Fibroblast of skin of abdomen (primary cell): ENCODE measurements around the gene ATP5F1D.

Source experiments
- DNase-seq: peaks from one replicate; pipeline ENCODE4 v3.0.0-alpha.2; 2013

The ATP5F1D gene

DNA sequence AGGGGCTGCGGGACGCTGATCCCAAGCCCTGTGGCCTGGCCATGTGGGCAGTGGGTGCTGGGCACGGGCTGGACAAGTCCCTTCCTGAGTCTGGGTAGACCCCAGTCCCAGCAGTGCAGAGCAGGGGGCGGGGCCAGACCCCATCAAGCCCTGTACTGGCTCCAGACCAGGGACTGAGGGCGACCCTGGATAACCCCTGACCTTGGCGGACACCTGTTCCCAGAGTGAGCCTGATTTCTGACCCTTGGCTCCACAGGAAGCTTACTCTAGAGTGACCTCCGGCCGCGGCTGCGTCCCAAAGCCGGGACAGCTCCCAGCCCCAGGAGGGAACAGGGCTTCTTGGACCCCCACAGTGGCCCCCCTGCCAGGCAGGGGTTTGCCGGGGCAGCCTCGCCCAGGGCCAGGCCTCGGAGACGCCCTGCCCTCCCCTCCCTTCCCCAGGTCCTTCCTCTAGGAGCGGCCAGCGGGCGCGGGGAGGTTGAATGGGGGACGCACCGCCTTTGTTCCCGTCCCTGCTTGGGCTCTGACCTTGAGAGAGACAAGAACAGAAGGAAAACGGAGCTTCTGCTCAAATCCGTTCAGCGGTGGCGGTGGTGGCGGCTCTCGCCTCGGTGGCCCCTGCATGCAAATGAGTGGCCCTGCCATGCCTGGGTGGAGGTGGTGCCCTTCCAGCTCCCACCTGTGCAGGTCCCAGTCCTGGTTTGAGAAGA lies 41.8 kb downstream of the ATP5F1D start:
- no peak for DNase-seq

- no peak for DNase-seq
Observed at GRCh38 chr19:1283917-1284292, 42.4 kb downstream of the ATP5F1D start.

GRCh38 chr19:1284293-1284978 lies 42.9 kb downstream of the ATP5F1D start:
- DNase-seq, result no peak

DNA sequence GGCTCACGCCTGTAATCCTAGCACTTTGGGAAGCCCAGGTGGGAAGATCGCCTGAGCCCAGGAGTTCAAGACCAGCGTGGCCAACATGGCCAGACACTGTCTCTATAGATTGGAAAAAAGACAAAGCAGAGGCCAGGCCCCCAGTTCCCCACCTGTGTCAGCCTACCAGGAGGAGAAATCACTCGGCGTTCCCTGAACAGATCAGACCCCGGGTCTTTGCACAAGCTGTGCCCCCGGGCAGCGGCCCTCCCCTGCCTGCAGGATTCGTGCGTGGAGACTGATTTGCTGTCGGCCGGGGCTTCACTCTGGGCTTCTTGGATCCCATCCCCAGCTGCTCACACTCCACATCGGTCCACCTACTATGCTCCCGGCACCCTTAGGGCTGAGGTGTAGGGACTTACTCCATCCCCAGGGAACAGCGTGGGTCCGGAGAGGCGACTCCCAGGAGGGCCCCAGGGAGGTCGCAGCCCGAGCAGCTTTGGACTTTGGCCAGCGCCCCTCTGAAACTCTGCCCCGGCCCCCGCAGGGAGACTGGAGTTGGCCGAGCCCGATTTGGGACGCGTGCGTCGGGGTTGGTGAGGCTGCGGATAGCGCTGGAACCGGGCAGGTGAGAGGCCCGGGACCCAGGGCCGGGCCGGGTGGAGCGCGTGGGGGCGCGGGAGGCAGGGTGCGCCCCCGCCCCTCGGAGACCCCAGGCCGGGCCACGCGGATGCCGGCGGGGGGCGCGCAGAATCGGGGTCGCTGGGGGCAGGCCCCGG lies 43.6 kb downstream of the ATP5F1D start:
- no peak for DNase-seq

GRCh38 chr19:1285737-1286360 lies 44.3 kb downstream of the ATP5F1D start, which contains the start of gene EFNA2:
EFNA2 (plus strand) TSS chr19:1285873; CDS start chr19:1286169, 296 bp downstream.
- DNase-seq, result no peak

GRCh38 chr19:1286487-1287353 lies 45.2 kb downstream of the ATP5F1D start:
- no peak for DNase-seq

GRCh38 chr19:1287354-1288225 lies 46.0 kb downstream of the ATP5F1D start:
- no peak for DNase-seq

DNA sequence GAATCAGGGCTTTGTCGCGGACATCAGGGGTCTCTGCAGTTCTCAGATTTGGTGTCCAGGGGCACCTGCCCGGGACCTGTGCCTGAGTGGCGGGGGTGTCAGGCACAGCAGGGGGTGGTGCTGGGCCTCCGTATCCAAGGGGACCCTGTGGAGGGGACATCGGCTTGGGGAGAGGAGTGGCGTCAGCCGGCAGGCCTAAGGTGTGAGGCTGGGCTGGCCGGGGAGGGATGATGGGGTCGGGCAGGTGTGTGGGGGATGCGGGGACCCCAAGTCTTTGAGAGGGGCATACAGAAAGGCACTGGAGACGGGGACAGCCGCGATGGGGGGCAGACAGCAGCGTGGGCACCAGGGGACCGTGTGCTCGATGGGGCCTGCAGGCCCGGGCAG lies 46.7 kb downstream of the ATP5F1D start:
- DNase-seq, result no peak

- no peak for DNase-seq
Observed at GRCh38 chr19:1288833-1289685, 47.5 kb downstream of the ATP5F1D start.

DNA sequence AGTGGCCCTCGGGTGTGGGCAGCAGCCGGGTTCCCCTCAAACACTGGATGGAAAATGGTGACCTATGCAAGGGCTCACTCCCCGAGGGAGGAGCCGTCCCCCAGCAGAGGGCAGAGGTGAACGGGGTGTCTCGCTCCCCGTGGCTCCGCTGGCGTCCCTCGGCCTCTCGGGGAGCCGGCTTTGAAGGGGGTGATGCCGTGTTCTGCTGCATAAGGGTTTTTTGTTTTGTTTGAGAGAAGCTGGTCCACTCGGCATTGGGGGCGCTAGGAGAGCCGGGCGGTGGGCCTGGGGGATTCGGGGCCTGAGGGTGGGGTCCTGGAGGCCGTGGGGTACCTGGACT lies 48.1 kb downstream of the ATP5F1D start:
- no peak for DNase-seq

DNA sequence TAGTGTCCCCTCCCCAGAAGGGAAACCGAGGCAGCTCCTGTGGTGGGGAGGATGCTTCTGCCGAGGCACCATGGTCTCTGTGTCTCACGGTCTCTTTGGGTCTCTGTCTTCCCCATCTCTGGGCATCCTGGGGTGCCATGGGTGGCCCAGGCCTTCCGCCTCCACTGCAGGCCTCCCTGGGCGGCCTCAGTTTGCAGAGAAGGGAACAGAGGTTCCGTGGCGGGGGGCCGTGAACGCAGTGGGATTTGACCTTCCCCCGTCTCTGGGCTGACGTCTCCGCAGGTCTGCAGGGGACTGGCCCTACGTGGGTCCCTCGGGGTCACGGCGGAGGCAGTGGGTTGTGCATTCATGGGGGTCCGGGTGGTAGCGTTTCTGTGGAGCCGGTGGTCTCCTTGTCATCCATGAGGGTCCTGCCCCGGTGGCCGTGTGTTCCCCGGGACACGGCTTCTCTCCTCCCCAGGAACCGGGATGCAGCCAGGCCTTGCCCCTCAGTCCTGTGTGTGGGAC lies 48.7 kb downstream of the ATP5F1D start:
- no peak for DNase-seq

DNA sequence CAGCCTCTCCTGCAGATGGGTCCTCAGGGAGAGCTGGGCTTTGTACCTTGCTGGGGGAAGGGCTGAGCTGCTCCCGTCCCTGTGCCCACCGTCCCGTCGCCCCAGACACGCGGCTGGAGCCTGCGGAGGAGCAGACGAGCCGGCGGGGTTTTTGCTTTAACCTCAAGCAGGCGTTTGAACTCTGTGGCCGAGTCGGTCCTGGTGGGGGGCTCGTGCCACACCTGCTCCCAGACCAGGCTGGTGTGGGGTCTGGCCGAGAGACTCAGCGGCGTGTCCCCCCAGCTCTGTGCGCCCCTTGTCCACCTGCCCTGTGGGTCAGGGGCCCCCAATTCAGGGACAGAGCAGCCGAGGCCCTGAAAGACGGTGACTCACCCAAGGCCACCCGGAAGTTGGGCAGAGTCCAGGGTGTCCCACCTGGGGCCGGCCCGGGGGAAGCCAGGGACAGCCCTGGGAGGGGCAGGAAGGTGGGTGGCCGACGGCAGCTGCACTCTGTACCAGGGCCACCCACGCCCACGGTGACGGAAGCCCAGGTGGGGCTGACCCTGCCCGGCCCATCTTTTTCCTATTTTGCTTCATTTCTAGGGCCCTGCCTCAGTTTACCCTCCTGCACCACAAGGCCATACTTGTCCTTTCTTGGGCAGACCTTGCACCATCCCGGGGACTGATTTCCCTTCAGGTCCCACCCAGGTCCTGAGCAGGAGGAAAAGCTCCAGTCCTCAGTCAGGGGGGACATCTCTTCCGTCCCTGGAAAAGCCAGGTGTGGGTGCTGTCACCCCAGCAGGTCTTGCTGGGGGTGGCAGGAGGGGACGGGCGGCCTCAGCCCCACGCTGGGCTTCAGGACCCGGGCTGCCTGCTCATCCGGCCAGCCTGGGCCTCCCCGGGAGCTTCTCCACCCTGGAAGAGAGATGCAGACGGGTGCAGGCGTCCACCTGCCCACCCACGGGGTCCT lies 49.4 kb downstream of the ATP5F1D start:
- DNase-seq, result no peak

- no peak for DNase-seq
Observed at GRCh38 chr19:1291761-1292418, 50.3 kb downstream of the ATP5F1D start.

- no peak for DNase-seq
Observed at GRCh38 chr19:1292419-1293151, 51.0 kb downstream of the ATP5F1D start.

- no peak for DNase-seq
Observed at GRCh38 chr19:1293782-1294604, 52.4 kb downstream of the ATP5F1D start.
